Omental fat pad (tissue), 4 donors: Measurements from ENCODE around the gene SLC2A4RG. TPM values are rescaled to one million over a fixed set of nuclear protein-coding genes. Genes with fewer than 3 reads are reported as not detected.
"Not testable (repeated sequence)": the region's sequence is repeated elsewhere in the genome, so short reads cannot be mapped to it uniquely, and the experiment has no call there.

Experiments
- ATAC-seq: fragments of 150-250 bp; one replicate; pipeline ENCODE4 v1.9.1; 2016; ENCODE audit warnings: mild to moderate bottlenecking, moderate library complexity; ENCODE audit not compliant: low FRiP score
- DNase-seq: peaks from one replicate; pipeline ENCODE4 v3.0.0-alpha.2; 2019; ENCODE audit warnings: low spot score
- CTCF ChIP-seq, 3 donors: fragments of 450-650 bp; IDR thresholded peaks; one replicate each; pipeline ENCODE4 v1.5.1; 2016 to 2017; ENCODE audit warnings: antibody characterized with exemption in 3 of 3, mild to moderate bottlenecking in 3 of 3, moderate library complexity in 2 of 3
- total RNA-seq, 4 donors: library from RNA; depleted of rRNA; stranded (reverse); fragments of >200 nt; gene quantifications; one replicate each; pipeline ENCODE4 v1.1.0, GENCODE V29; 2016

SLC2A4RG gene
- total RNA-seq, 4 donors from 2014 or later = 25.3 to 82.0 (median 40.9) TPM

- DNase-seq (no peak), ATAC-seq (no peak)
- TF ChIP-seq CTCF (IDR thresholded peaks at IDR 0.05) = no peak
These were observed 28.4 kb upstream of the SLC2A4RG start for GRCh38 chr20:63711085-63711645.

DNA sequence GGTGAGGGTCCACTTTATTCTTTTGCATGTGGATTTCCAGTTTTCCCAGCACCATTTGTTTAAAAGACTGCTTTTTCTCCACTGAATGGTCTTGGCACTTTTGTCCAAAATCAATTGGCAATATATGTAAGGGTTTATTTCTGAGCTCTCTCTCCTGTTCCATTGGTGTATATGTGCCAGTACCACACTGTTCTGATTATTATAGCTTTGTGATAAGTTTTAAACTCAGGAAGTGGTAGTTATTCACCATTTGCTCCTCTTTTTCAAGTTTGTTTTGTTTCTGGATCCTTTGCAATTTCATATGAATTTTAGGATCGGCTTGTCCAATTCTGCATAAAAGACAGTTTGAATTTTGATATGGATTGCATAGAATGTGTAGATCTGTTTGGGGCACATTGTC is 27.4 kb upstream of the SLC2A4RG start:
- ATAC-seq (no peak), DNase-seq (no peak)
- no peak for TF ChIP-seq CTCF (IDR thresholded peaks at IDR 0.05)

GRCh38 chr20:63714858-63715257 is 24.7 kb upstream of the SLC2A4RG start:
- TF ChIP-seq CTCF (IDR thresholded peaks at IDR 0.05) = no peak
- DNase-seq = no peak

DNA sequence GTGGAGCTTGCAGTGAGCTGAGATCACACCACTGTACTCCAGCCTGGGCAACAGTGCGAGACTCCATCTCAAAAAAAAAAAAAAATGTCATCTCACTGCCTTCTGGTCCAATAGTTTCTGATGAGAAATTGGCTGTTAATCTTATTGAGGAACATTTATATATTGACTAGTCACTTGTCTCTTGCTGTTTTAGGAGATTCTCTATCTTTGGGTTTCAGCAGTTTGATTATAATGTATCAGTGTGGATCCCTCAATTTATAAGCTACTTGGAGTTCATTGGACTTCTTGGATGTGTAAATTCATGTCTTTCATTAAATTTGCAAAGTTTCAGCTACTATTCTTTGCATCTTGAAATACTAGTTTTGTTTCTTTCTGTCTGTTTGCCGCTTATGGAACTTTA is 20.6 kb upstream of the SLC2A4RG start:
- DNase-seq (no peak), ATAC-seq (no peak)
- TF ChIP-seq CTCF (IDR thresholded peaks at IDR 0.05) = no peak

More at GRCh38 chr20:63714858-63715257, 24.7 kb upstream of the SLC2A4RG start:
- ATAC-seq = no peak

DNA sequence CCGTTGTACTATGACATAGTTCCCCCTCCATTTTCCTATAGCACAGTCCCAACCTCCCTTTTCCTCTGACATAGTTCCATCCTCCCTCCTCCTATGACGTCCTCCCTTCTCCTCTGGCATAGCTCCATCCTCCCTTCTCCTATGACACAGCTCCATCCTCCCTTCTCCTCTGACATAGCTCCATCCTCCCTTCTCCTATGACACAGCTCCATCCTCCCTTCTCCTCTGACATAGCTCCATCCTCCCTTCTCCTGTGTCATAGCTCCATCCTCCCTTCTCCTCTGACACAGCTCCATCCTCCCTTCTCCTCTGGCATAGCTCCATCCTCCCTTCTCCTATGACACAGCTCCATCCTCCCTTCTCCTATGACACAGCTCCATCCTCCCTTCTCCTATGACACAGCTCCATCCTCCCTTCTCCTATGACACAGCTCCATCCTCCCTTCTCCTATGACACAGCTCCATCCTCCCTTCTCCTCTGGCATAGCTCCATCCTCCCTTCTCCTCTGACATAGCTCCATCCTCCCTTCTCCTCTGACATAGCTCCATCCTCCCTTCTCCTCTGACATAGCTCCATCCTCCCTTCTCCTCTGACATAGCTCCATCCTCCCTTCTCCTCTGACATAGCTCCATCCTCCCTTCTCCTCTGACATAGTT is 16.5 kb upstream of the SLC2A4RG start:
- DNase-seq, ATAC-seq: not testable (repeated sequence)

DNA sequence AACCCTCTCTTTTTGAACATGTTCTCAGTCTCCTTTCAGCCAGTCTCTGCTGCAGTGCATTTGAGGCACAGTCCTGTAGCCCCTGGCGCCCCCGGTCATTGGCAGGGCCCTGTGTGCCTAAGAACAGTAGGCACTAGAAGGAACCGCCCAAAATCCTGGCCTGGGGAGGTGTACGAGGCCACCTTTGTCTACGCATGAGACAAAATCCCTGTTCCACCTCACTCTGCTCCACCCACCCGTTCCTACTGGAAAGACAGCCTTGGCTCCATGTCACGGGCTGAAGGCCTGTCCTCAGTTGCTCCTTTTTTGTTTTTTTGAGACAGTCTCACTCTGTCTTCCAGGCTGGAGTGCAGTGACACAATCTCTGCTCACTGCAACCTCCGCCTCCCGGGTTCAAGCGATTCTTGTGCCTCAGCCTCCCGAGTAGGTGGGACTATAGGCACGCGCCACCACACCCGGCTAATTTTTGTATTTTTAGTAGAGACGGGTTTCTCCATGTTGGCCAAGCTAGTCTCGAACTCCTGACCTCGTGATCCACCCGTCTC is 9.3 kb upstream of the SLC2A4RG start:
- ATAC-seq, DNase-seq: not testable (repeated sequence)

DNA sequence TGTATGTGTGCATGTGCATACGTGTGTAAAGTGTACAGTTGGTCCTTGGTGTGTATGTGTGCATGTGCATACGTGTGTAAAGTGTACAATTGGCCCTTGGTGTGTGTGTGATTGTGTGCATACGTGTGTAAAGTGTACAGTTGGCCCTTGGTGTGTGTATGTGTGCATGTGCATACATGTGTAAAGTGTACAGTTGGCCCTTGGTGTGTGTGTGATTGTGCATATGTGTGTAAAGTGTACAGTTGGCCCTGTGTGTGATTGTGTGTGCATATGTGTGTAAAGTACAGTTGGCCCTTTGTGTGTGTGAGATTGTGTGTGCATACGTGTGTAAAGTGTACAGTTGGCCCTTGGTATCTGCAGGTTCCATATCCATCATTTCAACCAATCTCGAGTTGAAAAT is 8.2 kb upstream of the SLC2A4RG start:
- ATAC-seq (no peak), DNase-seq (no peak)
- TF ChIP-seq CTCF (IDR thresholded peaks at IDR 0.05) = no peak
